HG03135 (cell line): ENCODE measurements around the gene TTC28.
"Not testable (repeated sequence)": the region's sequence is repeated elsewhere in the genome, so short reads cannot be mapped to it uniquely, and the experiment has no call there.

ENCODE experiments used
- ATAC-seq: cut with Tn5 transposase; IDR thresholded peaks from one replicate; pipeline ENCODE4 v1.9.1; 2021; ENCODE audit warnings: mild to moderate bottlenecking, moderate library complexity; ENCODE audit not compliant: unreplicated experiment

Gene TTC28

DNA sequence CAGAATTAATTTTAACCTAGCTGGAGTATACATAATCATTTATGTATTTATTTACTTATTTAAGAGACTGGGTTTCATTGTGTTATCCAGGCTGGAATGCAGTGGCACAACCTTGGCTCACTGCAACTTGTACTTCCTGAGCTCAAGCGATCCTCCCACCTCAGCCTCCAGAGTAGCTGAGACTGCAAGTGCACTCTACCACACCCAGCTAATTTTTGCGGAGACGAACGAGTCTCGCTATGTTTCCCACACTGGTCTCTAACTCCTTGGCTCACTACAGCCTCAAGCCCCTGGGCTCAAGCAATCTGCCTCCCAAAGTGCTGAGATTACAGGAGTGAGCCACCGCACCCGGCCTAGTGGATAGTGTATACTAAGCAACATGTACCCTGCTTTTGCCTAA lies 1.5 kb downstream of the TTC28 start:
- not testable (repeated sequence) for ATAC-seq

DNA sequence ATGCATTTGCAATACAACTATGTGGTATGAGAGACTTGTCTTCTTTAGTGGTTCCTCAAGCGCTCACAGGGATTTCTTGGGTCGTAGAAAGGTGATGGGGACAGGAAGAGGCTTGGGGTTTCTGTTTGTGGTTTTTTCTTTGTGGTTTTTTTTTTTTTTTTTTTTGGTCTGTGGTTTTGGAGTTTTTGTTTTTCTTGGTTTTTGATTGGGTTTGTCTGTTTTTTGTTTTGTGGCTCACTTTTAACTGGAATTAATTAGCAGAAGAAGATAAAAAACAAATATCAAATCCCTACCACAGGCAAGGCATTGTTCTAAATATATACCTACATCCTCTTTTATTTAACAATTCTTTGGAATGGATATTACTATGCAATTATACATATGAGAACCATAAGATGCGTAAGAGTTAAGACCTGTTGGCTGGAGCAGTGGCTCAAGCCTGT lies 5.5 kb downstream of the TTC28 start:
- peak; percentile 66 for ATAC-seq

DNA sequence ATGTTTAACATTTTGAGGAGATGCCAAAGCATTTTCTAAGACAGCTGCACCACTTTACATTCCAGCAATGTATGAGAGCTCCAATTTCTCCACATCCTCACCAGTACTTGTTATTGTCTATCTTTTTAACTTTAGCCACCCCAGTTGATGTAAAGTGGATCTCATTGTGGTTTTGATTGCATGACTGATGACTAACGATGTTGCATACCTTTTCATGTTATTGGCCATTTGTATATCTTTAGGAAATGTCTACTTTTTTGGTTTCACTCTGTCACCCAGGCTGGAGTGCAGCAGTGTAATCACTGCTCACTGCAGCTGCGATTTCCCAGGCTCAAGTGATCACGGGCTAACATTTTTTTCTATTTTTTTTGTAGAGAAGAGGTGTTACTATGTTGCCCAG lies 8.9 kb downstream of the TTC28 start:
- no peak for ATAC-seq

DNA sequence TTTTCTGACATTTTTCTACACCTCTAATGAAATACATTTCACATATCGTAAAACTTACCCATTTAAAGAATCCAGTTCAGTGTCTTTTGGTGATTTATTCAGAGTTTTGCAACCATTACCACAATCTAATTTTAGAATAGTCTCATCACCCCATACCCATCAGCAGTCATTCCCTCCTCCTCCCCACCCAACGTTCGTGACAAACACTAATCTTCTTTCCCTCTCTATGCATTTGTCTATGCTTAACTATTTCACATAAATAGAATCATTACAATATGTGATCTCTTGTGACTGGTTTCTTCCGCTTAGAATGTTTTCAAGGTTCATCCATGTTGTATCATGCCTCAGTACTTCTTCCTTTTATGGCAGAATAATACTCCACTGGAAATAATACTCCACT lies 9.5 kb downstream of the TTC28 start:
- ATAC-seq = no peak

DNA sequence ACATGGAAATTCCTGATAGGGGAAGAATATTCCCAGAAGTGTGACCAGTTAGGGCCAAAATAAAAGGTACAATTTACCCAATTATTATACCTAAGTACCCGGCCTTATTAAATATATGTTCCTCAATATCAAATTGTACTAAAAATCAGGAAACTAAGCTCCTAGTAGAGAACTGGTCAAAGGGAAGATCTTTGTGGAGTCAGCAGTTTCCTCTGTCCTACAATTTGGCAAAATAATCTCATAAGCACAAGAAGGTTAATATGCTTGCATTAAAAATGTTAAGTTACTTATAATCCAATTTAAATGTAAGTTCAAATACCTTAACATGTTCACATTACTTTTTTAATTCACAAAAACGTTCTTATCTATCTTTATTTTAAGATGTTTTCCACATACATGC lies 10.3 kb downstream of the TTC28 start:
- ATAC-seq = no peak

DNA sequence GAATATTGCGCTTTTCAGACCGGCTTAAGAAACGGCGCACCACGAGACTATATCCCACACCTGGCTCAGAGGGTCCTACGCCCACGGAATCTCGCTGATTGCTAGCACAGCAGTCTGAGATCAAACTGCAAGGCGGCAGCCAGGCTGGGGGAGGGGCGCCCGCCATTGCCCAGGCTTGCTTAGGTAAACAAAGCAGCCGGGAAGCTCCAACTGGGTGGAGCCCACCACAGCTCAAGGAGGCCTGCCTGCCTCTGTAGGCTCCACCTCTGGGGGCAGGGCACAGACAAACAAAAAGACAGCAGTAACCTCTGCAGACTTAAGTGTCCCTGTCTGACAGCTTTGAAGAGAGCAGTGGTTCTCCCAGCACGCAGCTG lies 16.1 kb downstream of the TTC28 start:
- not testable (repeated sequence) for ATAC-seq

DNA sequence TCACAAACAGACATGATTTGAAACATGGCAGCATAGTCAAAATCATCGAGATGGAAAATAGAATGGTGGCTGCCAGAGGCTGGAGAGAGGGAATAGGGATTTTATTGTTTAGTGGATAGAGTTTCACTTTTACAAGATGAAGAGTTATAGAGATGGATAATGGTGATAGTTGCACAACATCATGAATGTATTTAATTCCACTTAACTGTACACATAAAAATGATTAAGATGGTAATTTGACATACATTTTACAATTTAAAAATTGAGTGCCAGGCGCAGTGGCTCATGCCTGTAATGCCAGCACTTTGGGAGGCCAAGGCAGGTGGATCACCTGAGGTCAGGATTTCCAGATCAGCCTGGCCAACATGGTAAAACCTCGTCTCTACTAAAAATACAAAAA lies 21.2 kb downstream of the TTC28 start:
- ATAC-seq = no peak

DNA sequence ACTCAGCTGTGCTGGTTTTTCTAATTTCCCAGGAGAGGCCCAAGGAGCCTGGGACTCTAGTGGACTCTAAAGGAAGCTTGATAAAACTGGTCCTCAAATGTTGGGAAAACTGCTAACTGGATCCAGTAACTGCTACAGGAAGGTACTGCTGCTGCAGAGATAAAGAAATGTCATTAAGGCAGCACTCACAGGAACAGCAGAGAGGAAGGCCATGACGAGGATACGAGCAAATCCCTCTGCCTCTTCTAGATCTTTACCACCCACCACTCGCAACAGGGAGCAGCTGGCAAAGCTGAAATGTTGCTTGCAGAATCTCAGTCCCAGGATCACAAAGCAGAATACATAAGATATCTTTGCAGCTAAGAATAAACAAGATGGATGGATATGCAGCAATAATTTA lies 23.5 kb downstream of the TTC28 start:
- no peak for ATAC-seq

DNA sequence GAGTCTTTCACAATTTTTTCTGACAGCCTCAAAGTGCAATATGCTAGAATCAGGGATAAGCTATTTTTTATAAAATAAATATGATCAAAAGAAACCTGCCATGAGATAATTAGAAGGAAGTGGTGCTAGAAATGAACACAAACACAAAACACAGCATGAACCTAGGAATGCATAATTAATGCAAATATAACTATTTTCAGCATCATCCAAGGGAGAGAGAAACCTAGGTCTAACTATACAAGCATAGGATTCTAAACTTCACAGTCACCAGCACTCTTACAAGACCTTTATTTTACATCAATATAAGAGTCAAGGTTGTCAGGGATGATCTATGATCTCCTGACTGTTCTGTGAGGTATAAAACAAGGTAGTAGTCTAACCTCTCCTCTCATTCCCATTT lies 29.2 kb downstream of the TTC28 start:
- ATAC-seq = no peak

DNA sequence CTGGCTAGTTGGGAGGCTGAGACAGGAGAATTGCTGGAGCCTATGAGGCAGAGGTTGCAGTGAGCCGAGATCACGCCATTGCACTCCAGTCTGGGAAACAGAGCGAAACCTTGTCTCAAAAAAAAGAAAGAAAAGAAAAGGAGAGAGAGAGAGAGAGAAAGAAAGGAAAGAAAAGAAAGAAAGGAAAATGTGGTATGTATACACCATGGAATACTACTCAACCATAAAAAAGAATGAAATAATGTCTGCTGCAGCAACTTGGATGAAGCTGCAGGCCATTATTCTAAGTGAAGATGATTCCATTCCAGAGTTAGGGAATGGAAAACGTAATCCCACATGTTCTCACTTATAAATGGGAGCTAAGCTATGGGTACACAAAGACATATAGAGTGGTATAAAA lies 30.8 kb downstream of the TTC28 start:
- ATAC-seq = no peak

DNA sequence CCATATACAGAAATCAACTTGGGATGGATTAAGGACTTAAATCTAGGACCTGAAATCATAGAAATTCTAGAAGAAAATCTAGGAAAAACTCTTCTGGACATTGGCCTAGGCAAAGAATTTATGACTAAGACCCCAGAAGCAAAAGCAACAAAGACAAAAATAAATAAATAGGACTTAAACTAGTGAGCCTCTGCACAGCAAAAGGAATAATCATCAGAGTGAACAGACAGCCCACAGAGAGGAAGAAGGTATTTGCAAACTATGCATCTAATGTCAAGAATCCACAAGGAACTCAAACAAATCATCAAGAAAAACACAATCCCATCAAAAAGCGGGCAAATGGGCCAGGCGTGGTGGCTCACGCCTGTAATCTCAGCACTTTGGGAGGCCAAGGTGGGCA lies 32.4 kb downstream of the TTC28 start:
- no peak for ATAC-seq

DNA sequence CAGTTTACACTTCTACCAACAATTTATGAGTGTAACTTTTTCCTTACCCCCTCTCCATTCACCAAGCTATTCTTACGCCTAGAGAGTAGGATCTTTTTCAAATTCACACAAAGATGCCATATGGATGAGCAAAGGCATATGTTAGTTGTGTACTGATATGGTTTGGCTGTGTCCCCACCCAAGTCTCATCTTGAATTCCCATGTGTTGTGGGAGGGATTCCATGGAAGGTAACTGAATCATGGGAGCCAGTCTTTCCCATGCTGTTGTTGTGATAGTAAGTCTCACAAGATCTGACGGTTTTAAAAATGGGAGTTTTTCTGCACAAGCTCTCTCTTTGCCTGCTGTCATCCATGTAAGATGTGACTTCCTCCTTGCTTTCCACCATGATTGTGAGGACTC lies 40.3 kb downstream of the TTC28 start:
- no peak for ATAC-seq

DNA sequence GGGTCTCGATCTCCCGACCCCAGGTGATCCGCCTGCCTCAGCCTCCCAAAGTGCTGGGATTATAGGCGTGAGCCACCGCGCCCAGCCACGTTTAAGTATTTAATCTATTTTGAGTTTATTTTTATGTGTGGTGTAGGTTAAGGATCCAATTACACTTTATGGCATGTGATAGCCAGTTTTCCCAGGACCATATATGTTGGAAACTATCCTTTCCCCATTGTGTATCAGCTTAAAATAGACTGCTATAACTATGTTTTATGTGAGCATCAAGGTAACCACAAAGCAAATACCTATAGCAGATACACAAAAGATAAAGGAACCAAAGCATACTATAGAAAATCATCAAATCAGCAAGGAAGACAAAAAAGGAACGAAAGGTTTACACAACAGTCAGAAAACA lies 42.4 kb downstream of the TTC28 start:
- no peak for ATAC-seq

DNA sequence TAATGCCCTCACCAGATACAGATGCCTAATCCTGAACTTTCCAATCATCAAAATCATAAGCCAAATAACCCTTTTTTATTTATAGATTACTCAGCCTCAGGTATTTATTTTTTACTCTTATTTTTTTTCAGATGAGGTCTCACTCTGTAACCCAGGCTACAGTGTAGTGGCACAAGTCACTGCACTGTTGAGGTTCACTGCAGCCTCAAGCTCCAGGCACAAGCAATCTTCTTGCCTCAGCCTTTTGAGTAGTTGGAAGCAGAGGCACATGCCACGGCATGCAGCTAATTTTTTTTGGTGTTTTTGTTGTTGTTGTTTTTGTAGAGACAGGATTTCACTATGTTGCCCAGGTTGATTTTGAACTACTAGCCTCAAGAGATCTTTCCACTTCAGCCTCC lies 49.5 kb downstream of the TTC28 start:
- ATAC-seq = no peak

DNA sequence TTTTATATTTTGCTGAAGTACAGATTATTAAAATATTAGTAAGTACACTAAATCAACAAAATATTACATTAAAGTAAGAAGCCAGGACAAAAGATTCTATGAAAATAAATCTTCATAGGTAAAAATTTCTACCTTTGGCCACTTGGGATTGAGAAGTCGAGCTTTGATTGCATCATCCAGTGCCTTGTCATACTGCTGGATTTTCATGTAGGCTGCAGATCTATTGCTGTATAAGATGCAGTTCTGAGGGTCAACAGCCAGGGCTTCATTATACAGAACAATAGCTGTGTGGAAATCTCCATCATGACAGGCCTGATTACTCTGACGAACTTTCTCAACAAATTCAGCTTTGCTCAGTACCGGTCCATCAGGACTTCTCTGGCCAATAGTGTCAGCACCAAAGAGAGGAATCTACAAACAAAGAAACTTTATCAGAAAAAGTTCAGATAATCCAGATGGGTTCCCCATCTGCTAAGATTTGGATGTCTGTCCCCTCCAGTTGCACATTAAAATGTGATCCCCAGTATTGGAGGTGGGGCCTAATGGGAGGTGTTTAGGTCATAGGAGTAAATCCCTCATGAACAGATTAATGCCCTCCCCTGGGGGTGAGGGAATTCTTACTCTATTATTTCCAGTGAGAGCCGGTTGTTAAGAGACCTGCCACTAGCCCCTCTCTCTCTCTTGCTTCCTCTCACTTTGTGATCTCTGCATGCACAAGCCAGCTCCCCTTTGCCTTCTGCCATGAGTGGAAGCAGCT lies 50.0 kb downstream of the TTC28 start:
- ATAC-seq = no peak

DNA sequence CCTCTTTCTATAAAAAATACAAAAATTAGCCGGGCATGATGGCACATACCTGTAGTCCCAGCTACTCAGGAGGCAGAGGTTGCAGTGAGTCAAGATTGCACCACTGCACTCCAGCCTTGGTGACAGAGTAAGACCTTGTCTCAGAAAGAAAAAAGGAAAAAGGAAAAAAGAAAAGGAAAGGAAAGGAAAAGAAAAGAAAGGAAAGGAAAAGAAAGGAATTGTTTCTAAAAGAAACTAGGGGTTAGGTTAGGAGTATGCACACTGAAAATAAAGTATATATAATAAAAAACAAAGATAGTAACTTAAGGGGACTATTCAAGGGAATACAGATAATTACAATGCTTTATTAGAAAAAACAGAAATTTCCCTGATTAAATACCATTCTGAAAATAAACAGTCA lies 50.9 kb downstream of the TTC28 start:
- no peak for ATAC-seq

DNA sequence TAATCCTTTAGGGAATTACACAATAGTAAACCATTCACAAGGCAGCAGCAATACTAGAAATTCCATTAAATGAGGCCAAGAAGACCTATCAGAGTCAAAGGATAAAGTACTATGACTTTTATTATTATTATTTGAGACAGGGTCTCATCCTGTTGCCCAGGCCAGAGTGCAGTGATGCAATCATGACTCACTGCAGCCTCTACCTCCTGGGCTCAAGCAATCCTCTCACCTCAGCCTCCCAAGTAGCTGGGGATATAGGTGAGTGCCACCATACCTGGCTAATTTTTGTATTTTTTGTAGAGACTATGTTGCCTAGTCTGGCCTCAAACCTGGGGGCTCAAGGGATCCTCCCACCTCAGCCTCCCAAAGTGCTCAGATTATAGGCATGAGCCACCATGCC lies 51.8 kb downstream of the TTC28 start:
- no peak for ATAC-seq

DNA sequence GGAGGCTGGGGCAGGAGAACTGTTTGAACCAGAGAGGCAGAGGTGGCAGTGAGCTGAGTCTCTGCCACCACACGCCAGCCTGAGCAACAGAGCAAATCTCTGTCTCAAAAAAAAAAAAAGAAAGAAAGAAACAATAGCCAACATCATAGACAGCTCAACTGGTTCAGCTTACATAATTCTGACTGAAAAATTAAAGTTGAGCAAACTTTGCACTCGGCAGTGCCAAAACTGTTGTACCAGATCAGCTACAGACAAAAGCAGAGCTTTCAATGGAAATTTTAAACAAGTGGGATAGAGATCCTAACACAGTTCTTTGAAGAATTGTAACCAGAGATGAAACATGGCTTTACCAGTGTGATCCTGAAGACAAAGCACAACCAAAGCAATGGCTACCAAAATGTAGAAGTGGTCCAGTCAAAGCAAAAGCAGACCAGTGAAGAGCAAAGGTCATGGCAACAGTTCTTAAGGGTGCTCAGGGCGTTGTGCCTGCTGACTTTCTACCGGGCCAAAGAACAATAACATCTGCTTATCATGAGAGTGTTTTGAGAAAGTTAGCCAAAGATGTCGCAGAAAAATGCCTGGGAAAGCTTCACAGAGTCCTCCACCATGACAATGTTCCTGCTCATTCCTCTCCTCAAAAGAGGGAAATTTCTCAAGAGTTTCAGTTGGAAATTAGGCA lies 59.3 kb downstream of the TTC28 start:
- ATAC-seq = no peak

DNA sequence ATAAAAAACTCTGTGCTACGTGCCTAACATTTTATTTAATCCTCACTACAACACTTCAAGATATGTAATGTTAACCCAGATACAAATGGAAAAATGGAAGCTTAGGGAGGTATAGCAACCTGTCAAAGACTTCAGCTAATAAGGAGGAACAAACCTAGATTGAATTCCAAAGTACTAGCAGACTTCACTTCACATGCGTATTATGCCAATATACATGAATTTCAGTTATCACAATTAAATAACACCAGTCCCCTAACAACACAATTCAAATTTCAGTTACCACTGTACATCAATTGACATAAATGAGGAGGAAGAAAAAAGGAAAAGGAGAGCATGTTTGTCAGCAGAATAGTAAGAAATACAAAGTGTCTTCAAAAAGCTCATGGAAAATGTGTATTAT lies 60.4 kb downstream of the TTC28 start:
- no peak for ATAC-seq

DNA sequence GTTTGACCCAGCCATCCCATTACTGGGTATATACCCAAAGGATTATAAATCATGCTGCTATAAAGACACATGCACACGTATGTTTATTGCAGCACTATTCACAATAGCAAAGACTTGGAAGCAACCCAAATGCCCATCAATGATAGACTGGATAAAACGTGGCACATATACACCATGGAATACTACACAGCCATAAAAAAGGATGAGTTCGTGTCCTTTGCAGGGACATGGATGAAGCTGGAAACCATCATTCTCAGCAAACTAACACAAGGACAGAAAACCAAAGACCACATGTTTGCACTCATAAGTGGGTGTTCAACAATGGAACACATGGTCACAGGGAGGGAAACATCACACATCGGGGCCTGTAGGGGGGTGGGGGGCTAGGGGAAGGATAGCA lies 64.2 kb downstream of the TTC28 start:
- ATAC-seq = not testable (repeated sequence)

DNA sequence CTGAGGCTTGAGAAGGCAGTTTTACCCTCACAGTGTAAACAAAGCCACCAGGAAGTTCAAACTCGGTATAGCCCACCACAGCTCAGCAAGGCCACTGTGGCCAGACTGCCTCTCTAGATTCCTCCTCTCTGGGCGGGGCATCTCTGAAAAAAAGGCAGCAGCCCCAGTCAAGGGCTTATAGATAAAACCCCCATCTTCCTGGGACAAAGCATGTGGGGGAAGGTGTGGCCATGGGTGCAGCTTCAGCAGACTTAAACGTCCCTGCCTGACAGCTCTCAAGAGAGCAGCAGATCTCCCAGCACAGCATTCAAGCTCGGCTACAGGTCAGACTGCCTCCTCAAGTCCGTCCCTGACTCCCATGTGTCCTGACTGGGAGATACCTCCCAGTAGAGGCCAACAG lies 69.7 kb downstream of the TTC28 start:
- no peak for ATAC-seq

DNA sequence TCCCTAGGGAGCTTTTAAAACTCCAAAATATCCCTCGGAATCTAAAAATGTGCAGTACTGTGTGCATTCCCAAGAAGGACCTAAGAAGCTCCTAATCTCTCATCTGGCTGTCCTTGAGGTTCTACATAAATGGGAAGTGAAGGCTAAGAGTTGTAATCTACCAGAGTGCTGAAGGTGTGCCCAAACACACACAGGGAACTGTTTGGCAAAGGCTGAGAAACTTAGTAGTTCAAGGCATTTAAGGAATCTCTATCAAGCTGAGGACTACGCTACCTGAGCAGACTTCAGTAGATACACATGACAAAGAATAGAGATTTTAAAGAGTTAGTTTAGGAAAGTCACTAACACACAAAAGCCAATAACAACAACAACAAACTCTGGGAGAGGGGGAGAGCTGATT lies 71.1 kb downstream of the TTC28 start:
- no peak for ATAC-seq

DNA sequence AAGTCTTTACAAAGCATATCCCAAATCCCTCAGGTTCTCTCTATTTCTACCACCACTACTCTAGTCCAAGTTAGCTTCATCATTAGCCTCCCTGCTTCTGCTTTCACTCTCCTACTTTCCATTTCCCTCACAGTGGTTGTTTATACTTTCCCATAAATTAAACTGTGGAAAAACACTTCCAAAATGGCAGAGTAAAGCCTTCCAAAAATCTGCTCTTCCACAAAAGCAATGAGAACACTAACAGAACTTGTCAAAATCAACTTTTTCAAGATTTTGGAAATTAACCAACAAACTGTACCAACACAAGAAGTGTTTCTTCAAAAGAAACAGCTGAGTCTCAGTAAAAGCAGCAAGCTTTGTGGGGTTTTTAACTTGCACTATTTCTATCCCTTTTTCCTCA lies 71.8 kb downstream of the TTC28 start:
- no peak for ATAC-seq
